ENCODE measurements around the gene GMPS.

GMPS gene

GRCh38 chr3:155979746-155980145, 109.3 kb downstream of the GMPS start:
- no peak for DNase-seq
- Histone ChIP-seq H3K56ac (ENCODE audit: low read length) (no peak overlapping the region), H3K79me1 (ENCODE audit: low read length) (no peaks in the 10 kb centered on the region), H2BK5ac (ENCODE audit: low read length) (no peak overlapping the region), H3K4ac (ENCODE audit: low read depth, low read length) (no peak overlapping the region), H3K79me2 (ENCODE audit: control insufficient read depth, insufficient read depth, low read length) (no peaks in the 10 kb centered on the region), H3K36me3 (ENCODE audit: control insufficient read depth, insufficient read depth, low read length) (no peaks in the 10 kb centered on the region), H3K27ac (ENCODE audit: low read depth, low read length) (no peak overlapping the region), H3K9ac (ENCODE audit: low read length) (no peak overlapping the region), H2BK15ac (replicated peaks; ENCODE audit: low read depth) (no peak overlapping the region), H3K4me1 (ENCODE audit: control insufficient read depth, low read depth, low read length) (no peaks in the 10 kb centered on the region), H3K23ac (ENCODE audit: low read length) (no peak overlapping the region), H3K27me3 (ENCODE audit: insufficient read depth, low read length, poor library complexity) (no peaks in the 10 kb centered on the region), H3K4me3 (ENCODE audit: low read length) (no peak overlapping the region), H4K5ac (ENCODE audit: low read length) (no peak overlapping the region), H3K4me2 (ENCODE audit: low read length) (no peak overlapping the region), H2BK120ac (ENCODE audit: low read depth, low read length) (no peak overlapping the region), H3K18ac (ENCODE audit: low read length) (no peak overlapping the region), H4K8ac (ENCODE audit: low read depth, low read length) (no peak overlapping the region), H2AK5ac (ENCODE audit: low read length) (no peak overlapping the region)
- no CpG with 5 or more reads among the region's 3 CpGs for WGBS (ENCODE audit: extremely low coverage, insufficient coverage, low lambda C conversion rate)

DNA sequence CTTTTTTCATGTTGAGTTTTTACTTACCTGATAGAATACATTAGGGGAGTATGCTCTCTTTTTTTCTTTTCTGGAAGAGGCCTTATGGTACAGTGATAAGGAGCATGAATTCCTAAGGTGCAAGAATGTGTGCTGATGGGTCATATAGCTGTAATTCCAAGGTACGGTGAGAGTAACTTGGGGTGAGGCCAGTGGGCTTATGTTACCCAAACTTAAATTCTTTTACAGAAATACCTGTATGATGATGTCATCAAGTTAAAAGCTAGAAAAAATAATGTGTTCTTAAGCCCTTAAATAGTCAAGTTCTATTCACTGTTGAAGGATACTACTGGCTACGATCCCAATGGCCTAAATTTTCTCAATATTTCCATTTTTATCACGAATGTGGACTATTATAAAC, 111.2 kb downstream of the GMPS start:
- Histone ChIP-seq H3K18ac (ENCODE audit: low read length) (no peak overlapping the region), H3K56ac (ENCODE audit: low read length) (no peak overlapping the region), H3K36me3 (ENCODE audit: control insufficient read depth, insufficient read depth, low read length) (no peaks in the 10 kb centered on the region), H3K4me3 (ENCODE audit: low read length) (no peak overlapping the region), H3K79me1 (ENCODE audit: low read length) (no peaks in the 10 kb centered on the region), H3K4me2 (ENCODE audit: low read length) (no peak overlapping the region), H3K4me1 (ENCODE audit: control insufficient read depth, low read depth, low read length) (no peaks in the 10 kb centered on the region), H3K27ac (ENCODE audit: low read depth, low read length) (no peak overlapping the region), H2BK120ac (ENCODE audit: low read depth, low read length) (no peak overlapping the region), H2BK5ac (ENCODE audit: low read length) (no peak overlapping the region), H3K79me2 (ENCODE audit: control insufficient read depth, insufficient read depth, low read length) (no peaks in the 10 kb centered on the region), H4K8ac (ENCODE audit: low read depth, low read length) (no peak overlapping the region), H2AK5ac (ENCODE audit: low read length) (no peak overlapping the region), H3K9ac (ENCODE audit: low read length) (no peak overlapping the region), H3K23ac (ENCODE audit: low read length) (no peak overlapping the region), H2BK15ac (replicated peaks; ENCODE audit: low read depth) (no peak overlapping the region), H4K5ac (ENCODE audit: low read length) (no peak overlapping the region), H3K27me3 (ENCODE audit: insufficient read depth, low read length, poor library complexity) (no peaks in the 10 kb centered on the region), H3K4ac (ENCODE audit: low read depth, low read length) (no peak overlapping the region)
- DNase-seq = peak; percentile 64
- no CpG with 5 or more reads among the region's 3 CpGs for WGBS (ENCODE audit: extremely low coverage, insufficient coverage, low lambda C conversion rate)

- H3K27ac ChIP-seq (ENCODE audit: low read depth, low read length) = no peak overlapping the region
- no peak overlapping the region for H4K8ac ChIP-seq (ENCODE audit: low read depth, low read length)
- no peak overlapping the region for H3K9ac ChIP-seq (ENCODE audit: low read length)
- H2BK120ac ChIP-seq (ENCODE audit: low read depth, low read length) = no peak overlapping the region
- DNase-seq = peak; percentile 60
- H4K5ac ChIP-seq (ENCODE audit: low read length) = no peak overlapping the region
- H3K4ac ChIP-seq (ENCODE audit: low read depth, low read length) = no peak overlapping the region
- no peak overlapping the region for H3K18ac ChIP-seq (ENCODE audit: low read length)
- H3K79me2 ChIP-seq (ENCODE audit: control insufficient read depth, insufficient read depth, low read length) = no peaks in the 10 kb centered on the region
- no peaks in the 10 kb centered on the region for H3K27me3 ChIP-seq (ENCODE audit: insufficient read depth, low read length, poor library complexity)
- no peaks in the 10 kb centered on the region for H3K79me1 ChIP-seq (ENCODE audit: low read length)
- H2AK5ac ChIP-seq (ENCODE audit: low read length) = no peak overlapping the region
- H3K36me3 ChIP-seq (ENCODE audit: control insufficient read depth, insufficient read depth, low read length) = no peaks in the 10 kb centered on the region
- no peak overlapping the region for H2BK5ac ChIP-seq (ENCODE audit: low read length)
- H3K56ac ChIP-seq (ENCODE audit: low read length) = no peak overlapping the region
- no CpG with 5 or more reads among the region's 1 CpG for WGBS (ENCODE audit: extremely low coverage, insufficient coverage, low lambda C conversion rate)
- no peak overlapping the region for H2BK15ac ChIP-seq (replicated peaks; ENCODE audit: low read depth)
- H3K23ac ChIP-seq (ENCODE audit: low read length) = no peak overlapping the region
- H3K4me2 ChIP-seq (ENCODE audit: low read length) = no peak overlapping the region
- no peaks in the 10 kb centered on the region for H3K4me1 ChIP-seq (ENCODE audit: control insufficient read depth, low read depth, low read length)
- H3K4me3 ChIP-seq (ENCODE audit: low read length) = no peak overlapping the region
These were observed 113.5 kb downstream of the GMPS start for GRCh38 chr3:155983834-155984474.

DNA sequence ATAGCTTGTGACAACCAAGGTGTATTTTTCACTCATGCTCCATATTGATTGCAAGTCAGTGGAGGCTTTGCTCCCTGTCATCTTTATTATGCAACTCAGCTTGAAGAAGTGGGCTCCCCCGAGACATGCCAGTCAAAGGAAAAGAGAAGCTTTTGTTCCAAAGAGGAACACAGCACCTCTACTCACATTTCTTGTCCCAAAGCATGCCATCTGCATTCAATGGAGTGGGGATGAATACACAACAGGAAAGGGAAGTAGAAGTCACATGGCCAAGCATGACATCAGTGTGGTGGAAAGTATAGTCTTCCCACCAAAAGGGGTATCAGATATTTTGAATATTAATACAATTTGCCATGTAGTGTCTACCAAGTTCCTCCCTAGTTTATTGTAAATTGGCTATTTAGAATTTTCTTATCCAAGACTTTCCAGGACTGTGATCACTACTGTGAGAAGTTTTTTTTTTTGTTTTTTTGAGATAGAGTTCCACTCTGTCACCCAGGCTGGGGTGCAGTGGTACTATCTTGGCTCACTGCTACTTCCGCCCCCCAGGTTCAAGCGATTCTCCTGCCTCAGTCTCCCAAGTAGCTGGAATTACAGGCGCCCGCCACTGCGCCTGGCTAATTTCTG, 114.5 kb downstream of the GMPS start:
- H3K56ac ChIP-seq (ENCODE audit: low read length) = no peak overlapping the region
- H3K23ac ChIP-seq (ENCODE audit: low read length) = no peak overlapping the region
- no peak overlapping the region for H3K9ac ChIP-seq (ENCODE audit: low read length)
- no peaks in the 10 kb centered on the region for H3K4me1 ChIP-seq (ENCODE audit: control insufficient read depth, low read depth, low read length)
- H3K79me2 ChIP-seq (ENCODE audit: control insufficient read depth, insufficient read depth, low read length) = no peaks in the 10 kb centered on the region
- H2AK5ac ChIP-seq (ENCODE audit: low read length) = no peak overlapping the region
- H3K4me2 ChIP-seq (ENCODE audit: low read length) = no peak overlapping the region
- WGBS (ENCODE audit: extremely low coverage, insufficient coverage, low lambda C conversion rate) = no CpG with 5 or more reads among the region's 6 CpGs
- no peak overlapping the region for H4K5ac ChIP-seq (ENCODE audit: low read length)
- H3K27ac ChIP-seq (ENCODE audit: low read depth, low read length) = no peak overlapping the region
- peak overlapping the region; percentile 77 for H3K18ac ChIP-seq (ENCODE audit: low read length)
- H2BK120ac ChIP-seq (ENCODE audit: low read depth, low read length) = no peak overlapping the region
- no peak overlapping the region for H2BK5ac ChIP-seq (ENCODE audit: low read length)
- no peaks in the 10 kb centered on the region for H3K27me3 ChIP-seq (ENCODE audit: insufficient read depth, low read length, poor library complexity)
- H3K36me3 ChIP-seq (ENCODE audit: control insufficient read depth, insufficient read depth, low read length) = no peaks in the 10 kb centered on the region
- H3K4me3 ChIP-seq (ENCODE audit: low read length) = no peak overlapping the region
- no peaks in the 10 kb centered on the region for H3K79me1 ChIP-seq (ENCODE audit: low read length)
- no peak overlapping the region for H3K4ac ChIP-seq (ENCODE audit: low read depth, low read length)
- peak; percentile 65 for DNase-seq
- no peak overlapping the region for H4K8ac ChIP-seq (ENCODE audit: low read depth, low read length)
- H2BK15ac ChIP-seq (replicated peaks; ENCODE audit: low read depth) = no peak overlapping the region

DNA sequence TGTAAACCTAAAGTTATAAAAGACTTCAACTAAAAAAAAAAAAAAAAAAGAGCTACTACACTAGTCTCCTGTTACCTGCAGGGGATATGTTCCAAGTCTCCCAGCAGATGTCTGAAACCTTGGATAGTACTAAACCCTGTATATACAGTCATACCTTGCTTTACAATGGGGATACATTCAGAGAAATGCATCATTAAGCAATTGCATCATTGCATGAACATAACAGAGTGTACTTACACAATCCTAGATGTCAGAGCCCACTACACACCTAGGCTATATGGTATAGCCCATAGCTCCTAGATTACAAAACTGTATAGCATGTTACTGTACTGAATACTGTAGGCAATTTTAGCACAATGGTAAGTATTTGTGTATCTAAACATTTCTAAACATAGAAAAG, 119.1 kb downstream of the GMPS start:
- Histone ChIP-seq H3K18ac (ENCODE audit: low read length) (no peak overlapping the region), H2BK15ac (replicated peaks; ENCODE audit: low read depth) (no peak overlapping the region), H3K9ac (ENCODE audit: low read length) (no peak overlapping the region), H2AK5ac (ENCODE audit: low read length) (no peak overlapping the region), H3K27ac (ENCODE audit: low read depth, low read length) (no peak overlapping the region), H3K4me1 (ENCODE audit: control insufficient read depth, low read depth, low read length) (no peaks in the 10 kb centered on the region), H3K79me2 (ENCODE audit: control insufficient read depth, insufficient read depth, low read length) (no peaks in the 10 kb centered on the region), H2BK120ac (ENCODE audit: low read depth, low read length) (no peak overlapping the region), H4K5ac (ENCODE audit: low read length) (no peak overlapping the region), H3K4me3 (ENCODE audit: low read length) (no peak overlapping the region), H3K36me3 (ENCODE audit: control insufficient read depth, insufficient read depth, low read length) (no peaks in the 10 kb centered on the region), H3K4me2 (ENCODE audit: low read length) (no peak overlapping the region), H2BK5ac (ENCODE audit: low read length) (no peak overlapping the region), H3K23ac (ENCODE audit: low read length) (no peak overlapping the region), H3K27me3 (ENCODE audit: insufficient read depth, low read length, poor library complexity) (no peaks in the 10 kb centered on the region), H3K4ac (ENCODE audit: low read depth, low read length) (no peak overlapping the region), H3K79me1 (ENCODE audit: low read length) (no peaks in the 10 kb centered on the region), H4K8ac (ENCODE audit: low read depth, low read length) (no peak overlapping the region), H3K56ac (ENCODE audit: low read length) (no peak overlapping the region)
- DNase-seq = no peak

DNA sequence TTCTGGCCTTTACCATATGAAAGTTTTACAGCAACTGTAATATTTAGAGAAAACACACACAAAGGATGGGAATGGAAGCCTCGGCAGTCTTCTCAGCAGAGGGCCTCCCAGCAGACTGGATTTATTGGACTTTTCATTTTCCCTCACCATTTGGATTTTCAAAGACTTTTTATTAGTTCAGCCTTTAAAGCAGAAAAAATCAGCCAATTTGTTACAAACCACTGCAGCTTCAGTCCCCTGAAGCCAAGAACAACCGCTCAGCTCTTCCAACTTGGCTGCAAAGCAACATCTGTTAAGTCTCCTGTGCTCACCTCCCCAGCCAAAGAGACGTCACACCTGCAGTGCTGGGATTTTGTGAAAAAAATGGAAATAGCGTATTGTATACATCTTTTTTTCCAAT, 120.8 kb downstream of the GMPS start:
- Histone ChIP-seq H3K79me2 (ENCODE audit: control insufficient read depth, insufficient read depth, low read length) (no peaks in the 10 kb centered on the region), H3K27me3 (ENCODE audit: insufficient read depth, low read length, poor library complexity) (no peaks in the 10 kb centered on the region), H3K9ac (ENCODE audit: low read length) (no peak overlapping the region), H3K23ac (ENCODE audit: low read length) (no peak overlapping the region), H3K4ac (ENCODE audit: low read depth, low read length) (no peak overlapping the region), H2AK5ac (ENCODE audit: low read length) (no peak overlapping the region), H3K36me3 (ENCODE audit: control insufficient read depth, insufficient read depth, low read length) (no peaks in the 10 kb centered on the region), H4K5ac (ENCODE audit: low read length) (no peak overlapping the region), H2BK15ac (replicated peaks; ENCODE audit: low read depth) (no peak overlapping the region), H2BK5ac (ENCODE audit: low read length) (no peak overlapping the region), H3K27ac (ENCODE audit: low read depth, low read length) (no peak overlapping the region), H3K4me3 (ENCODE audit: low read length) (no peak overlapping the region), H3K18ac (ENCODE audit: low read length) (no peak overlapping the region), H3K4me1 (ENCODE audit: control insufficient read depth, low read depth, low read length) (no peaks in the 10 kb centered on the region), H4K8ac (ENCODE audit: low read depth, low read length) (no peak overlapping the region), H3K79me1 (ENCODE audit: low read length) (no peaks in the 10 kb centered on the region), H3K56ac (ENCODE audit: low read length) (no peak overlapping the region), H3K4me2 (ENCODE audit: low read length) (no peak overlapping the region), H2BK120ac (ENCODE audit: low read depth, low read length) (no peak overlapping the region)
- no CpG with 5 or more reads among the region's 4 CpGs for WGBS (ENCODE audit: extremely low coverage, insufficient coverage, low lambda C conversion rate)
- DNase-seq = no peak

Measured in mesendoderm (in vitro differentiated cells).